GM18867 (cell line): ENCODE results near the gene BTBD10.
"Not testable (repeated sequence)": the region's sequence is repeated elsewhere in the genome, so short reads cannot be mapped to it uniquely, and the experiment has no call there.

Source experiments
- ATAC-seq: cut with Tn5 transposase; IDR thresholded peaks from one replicate; pipeline ENCODE4 v1.9.1; 2021; ENCODE audit warnings: mild to moderate bottlenecking, moderate library complexity; ENCODE audit not compliant: unreplicated experiment

The BTBD10 gene

GRCh38 chr11:13445588-13445987, 17.4 kb downstream of the BTBD10 start:
- ATAC-seq, result no peak

- ATAC-seq, result no peak
Measured at GRCh38 chr11:13440100-13440855, 22.7 kb downstream of the BTBD10 start.

GRCh38 chr11:13438291-13438690, 24.7 kb downstream of the BTBD10 start:
- no peak for ATAC-seq

- ATAC-seq, result not testable (repeated sequence)
Measured at GRCh38 chr11:13436836-13437235, 26.2 kb downstream of the BTBD10 start.

- no peak for ATAC-seq
Measured at GRCh38 chr11:13434247-13435205, 28.5 kb downstream of the BTBD10 start.

GRCh38 chr11:13433437-13433836, 29.6 kb downstream of the BTBD10 start:
- no peak for ATAC-seq

GRCh38 chr11:13429836-13430235, 33.2 kb downstream of the BTBD10 start:
- no peak for ATAC-seq

GRCh38 chr11:13429288-13429687, 33.7 kb downstream of the BTBD10 start:
- ATAC-seq, result no peak

GRCh38 chr11:13427440-13427839, 35.6 kb downstream of the BTBD10 start:
- no peak for ATAC-seq

- no peak for ATAC-seq
Measured at GRCh38 chr11:13423372-13423771, 39.6 kb downstream of the BTBD10 start.

- ATAC-seq, result no peak
Measured at GRCh38 chr11:13421561-13421960, 41.5 kb downstream of the BTBD10 start.

GRCh38 chr11:13415201-13415600, 47.8 kb downstream of the BTBD10 start:
- ATAC-seq, result no peak

GRCh38 chr11:13405220-13405619, 57.8 kb downstream of the BTBD10 start:
- no peak for ATAC-seq

GRCh38 chr11:13398335-13398734, 64.7 kb downstream of the BTBD10 start:
- not testable (repeated sequence) for ATAC-seq

GRCh38 chr11:13391217-13391616, 71.8 kb downstream of the BTBD10 start:
- ATAC-seq, result no peak

GRCh38 chr11:13388741-13389140, 74.3 kb downstream of the BTBD10 start:
- no peak for ATAC-seq

- no peak for ATAC-seq
Measured at GRCh38 chr11:13386567-13386966, 76.5 kb downstream of the BTBD10 start.

- peak; percentile 58 for ATAC-seq
Measured at GRCh38 chr11:13384908-13385640, 77.9 kb downstream of the BTBD10 start.

- no peak for ATAC-seq
Measured at GRCh38 chr11:13382751-13383150, 80.3 kb downstream of the BTBD10 start.

GRCh38 chr11:13380731-13381130, 82.3 kb downstream of the BTBD10 start:
- ATAC-seq, result no peak

GRCh38 chr11:13378316-13378715, 84.7 kb downstream of the BTBD10 start:
- no peak for ATAC-seq
